ENCODE results near the gene FAM25G.

The FAM25G gene

DNA sequence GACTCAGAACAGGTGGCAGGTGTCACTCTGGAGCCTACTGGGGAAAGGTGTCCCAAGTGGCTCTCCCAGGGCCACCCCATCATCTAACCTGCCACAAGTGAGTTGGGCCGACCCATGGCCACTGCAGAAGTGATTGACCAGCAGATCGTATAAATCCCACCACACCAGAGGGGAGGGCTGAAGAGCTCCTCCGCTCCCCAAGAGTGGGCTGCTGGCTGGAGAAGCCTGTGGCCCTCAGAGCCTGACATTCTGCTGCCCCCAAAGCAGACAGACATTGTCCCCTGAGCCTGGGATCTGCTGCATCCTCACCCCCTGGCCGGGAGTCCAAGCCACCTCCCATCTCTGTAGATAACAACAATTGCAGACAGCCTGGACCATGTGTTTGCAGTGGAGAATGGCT is 44.3 kb downstream of the FAM25G start:
- no peak for DNase-seq

GRCh38 chr10:47445720-47446119 is 45.8 kb downstream of the FAM25G start:
- DNase-seq = no peak

GRCh38 chr10:47444047-47444446 is 47.5 kb downstream of the FAM25G start:
- no peak for DNase-seq

GRCh38 chr10:47443145-47443544 is 48.4 kb downstream of the FAM25G start:
- no peak for DNase-seq

DNA sequence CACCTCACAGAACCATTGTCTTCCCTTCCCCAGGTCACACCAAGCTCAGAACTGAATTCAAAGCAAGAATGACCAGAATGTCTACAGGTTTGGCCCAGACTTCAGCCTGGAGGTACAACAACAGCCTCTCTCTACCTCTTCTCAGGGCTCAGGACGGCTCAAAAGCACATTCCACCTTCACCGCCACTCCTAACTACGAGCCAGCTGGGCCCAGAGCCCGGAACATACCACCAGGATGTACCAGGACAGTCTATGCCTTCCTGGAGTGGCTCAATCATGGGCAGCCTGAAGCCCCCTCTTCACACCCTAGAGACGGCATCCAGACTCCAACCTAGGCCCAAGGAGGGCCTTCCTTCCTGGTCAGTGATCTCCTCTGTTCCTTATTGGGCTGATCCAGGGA is 49.1 kb downstream of the FAM25G start:
- no peak for DNase-seq

DNA sequence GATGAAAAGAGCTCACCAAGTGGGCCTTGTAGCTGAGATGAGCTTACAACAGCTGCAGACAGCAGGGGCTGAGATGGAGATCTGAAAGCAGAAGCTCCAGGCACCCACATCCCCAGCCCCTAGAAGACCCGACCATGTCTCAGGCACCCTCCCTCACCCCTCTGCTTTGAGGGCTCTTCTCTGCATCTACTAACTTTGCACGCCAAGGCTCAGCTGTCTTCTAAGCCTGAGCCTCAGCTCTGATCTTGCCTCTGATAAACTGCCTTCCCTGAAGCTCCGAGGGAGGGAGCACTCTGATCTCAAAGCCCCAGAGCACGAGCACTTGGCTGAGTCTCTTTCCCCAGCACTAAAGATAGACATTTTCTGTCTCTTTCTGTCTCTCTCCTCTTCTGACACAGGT is 49.6 kb downstream of the FAM25G start:
- no peak for DNase-seq

GRCh38 chr10:47440207-47440606 is 51.3 kb downstream of the FAM25G start:
- DNase-seq = no peak

DNA sequence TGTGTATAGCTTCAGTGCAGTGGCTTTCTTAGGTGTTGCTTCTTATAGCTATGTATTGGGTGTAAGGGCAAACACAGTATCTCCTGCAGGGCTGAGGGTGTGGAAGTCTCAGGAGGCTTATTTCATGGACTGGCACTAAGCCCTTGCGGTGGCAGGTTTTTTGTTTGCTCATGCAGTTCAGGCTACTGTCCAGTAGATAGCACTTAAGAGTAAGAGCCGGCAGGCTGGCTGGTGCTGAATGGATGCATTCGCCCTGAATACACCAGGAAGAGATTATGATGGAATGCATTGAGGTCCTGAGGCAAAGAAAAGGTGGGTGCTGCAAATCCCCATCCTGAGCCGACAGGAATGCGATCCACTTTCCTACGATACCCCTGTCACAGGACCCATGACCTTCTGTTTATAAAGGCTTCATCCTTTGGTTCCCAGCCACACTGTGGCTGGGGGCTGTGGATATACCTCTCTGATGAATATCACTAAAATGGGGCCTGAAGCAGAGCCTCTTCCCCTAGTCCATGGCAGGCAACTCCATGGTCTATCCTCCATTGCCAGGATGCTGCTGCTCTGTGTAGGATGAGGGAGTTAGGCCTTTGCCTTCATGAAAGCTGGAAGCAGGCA is 52.5 kb downstream of the FAM25G start:
- DNase-seq = no peak
